ENCODE results near the gene SPATS2L.

SPATS2L gene

DNA sequence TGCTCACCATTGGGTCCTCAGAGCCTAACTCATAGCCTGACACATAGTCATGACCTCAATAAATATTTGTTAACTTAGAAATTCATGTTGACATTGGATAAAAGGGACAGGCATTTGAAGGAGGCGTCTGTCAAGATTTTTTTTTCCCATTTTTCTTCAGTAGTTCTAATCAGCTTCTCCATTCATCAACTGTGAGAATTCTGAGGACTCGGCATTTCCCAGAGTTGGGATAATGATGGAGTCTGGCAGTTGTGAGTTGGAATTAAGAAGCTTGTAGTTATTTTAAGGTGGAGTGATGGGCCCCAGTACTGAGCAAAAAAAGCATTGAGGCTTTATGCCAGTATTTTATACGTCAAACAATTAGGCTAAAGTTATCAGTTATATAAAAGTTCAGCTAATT, 4.6 kb downstream of the SPATS2L start:
- CTCF ChIA-PET = interaction anchor here (0.6 to 1.2 kb wide), 3 partner anchors 9 to 185 kb away, joined by 3 to 5 read pairs (median 3); no protein-coding TSS in a partner anchor
- TF ChIP-seq, protein P1, sequence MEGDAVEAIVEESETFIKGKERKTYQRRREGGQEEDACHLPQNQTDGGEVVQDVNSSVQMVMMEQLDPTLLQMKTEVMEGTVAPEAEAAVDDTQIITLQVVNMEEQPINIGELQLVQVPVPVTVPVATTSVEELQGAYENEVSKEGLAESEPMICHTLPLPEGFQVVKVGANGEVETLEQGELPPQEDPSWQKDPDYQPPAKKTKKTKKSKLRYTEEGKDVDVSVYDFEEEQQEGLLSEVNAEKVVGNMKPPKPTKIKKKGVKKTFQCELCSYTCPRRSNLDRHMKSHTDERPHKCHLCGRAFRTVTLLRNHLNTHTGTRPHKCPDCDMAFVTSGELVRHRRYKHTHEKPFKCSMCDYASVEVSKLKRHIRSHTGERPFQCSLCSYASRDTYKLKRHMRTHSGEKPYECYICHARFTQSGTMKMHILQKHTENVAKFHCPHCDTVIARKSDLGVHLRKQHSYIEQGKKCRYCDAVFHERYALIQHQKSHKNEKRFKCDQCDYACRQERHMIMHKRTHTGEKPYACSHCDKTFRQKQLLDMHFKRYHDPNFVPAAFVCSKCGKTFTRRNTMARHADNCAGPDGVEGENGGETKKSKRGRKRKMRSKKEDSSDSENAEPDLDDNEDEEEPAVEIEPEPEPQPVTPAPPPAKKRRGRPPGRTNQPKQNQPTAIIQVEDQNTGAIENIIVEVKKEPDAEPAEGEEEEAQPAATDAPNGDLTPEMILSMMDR (IDR thresholded peaks at IDR 0.05; ENCODE audit: insufficient read depth, low read length, missing control alignments) = no peak
- no peak overlapping the region for H3K4me3 ChIP-seq (ENCODE audit: low read depth, low read length)
- POLR2A ChIA-PET = no interaction called here
- no peak for DNase-seq (ENCODE audit: low read depth, low spot score)

DNA sequence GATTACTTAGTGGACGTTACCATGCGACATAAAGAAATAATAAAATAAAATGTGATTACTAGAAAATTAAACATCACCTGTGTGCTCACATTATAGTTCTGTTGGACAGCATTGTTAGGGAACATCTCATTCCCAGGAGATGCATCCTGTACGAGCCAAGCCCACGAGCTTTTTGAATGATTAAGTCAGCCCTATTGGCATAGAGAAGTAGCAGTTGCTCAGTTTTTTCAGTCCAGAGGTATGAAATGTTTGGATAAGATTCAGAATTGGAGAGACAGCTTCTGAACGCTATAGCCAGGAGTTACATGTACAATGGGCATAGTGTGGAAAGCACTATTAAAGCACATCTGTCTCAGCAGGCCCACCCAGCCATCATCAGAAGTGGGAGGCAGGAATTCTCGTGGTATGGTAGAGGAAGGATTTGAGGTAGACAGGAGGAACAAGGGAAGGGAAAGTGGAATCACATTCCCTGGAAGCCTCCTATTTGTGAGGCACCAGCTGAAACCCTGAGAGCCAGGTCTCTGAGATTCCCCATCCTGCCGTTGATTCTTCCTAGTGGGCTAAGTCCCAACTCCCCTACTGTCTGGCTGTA, 8.6 kb downstream of the SPATS2L start:
- ChIA-PET CTCF (interaction anchor here (0.6 to 1.5 kb wide), 5 partner anchors 22 to 336 kb away, joined by 3 read pairs; no protein-coding TSS in a partner anchor), POLR2A (no interaction called here)
- DNase-seq (ENCODE audit: low read depth, low spot score) = no peak
- TF ChIP-seq, protein P1 (IDR thresholded peaks at IDR 0.05; ENCODE audit: insufficient read depth, low read length, missing control alignments) = no peak
- H3K4me3 ChIP-seq (ENCODE audit: low read depth, low read length) = no peak overlapping the region

DNA sequence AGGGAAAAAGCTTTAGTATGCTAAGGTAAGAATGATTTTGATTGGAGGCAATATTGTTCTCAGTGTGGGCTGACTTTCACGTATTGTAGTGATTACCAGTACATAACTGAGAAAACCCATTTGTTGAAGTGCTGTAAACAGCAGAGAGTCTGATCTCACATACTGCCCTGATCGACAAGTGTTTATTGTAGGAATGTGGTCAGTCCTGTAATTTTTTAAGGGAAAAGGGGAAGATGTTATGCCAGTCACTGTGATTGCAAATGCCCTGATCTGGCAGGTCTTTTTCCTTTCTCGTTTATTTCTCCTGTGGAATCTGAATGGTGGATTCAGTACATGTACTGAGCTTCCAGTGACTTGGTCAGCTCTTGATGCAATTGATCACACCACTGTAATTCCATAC, 11.5 kb downstream of the SPATS2L start:
- TF ChIP-seq, protein P1 (IDR thresholded peaks at IDR 0.05; ENCODE audit: insufficient read depth, low read length, missing control alignments) = no peak
- H3K4me3 ChIP-seq (ENCODE audit: low read depth, low read length) = no peak overlapping the region
- DNase-seq (ENCODE audit: low read depth, low spot score) = no peak
- ChIA-PET POLR2A (no interaction called here), CTCF (no interaction called here)

DNA sequence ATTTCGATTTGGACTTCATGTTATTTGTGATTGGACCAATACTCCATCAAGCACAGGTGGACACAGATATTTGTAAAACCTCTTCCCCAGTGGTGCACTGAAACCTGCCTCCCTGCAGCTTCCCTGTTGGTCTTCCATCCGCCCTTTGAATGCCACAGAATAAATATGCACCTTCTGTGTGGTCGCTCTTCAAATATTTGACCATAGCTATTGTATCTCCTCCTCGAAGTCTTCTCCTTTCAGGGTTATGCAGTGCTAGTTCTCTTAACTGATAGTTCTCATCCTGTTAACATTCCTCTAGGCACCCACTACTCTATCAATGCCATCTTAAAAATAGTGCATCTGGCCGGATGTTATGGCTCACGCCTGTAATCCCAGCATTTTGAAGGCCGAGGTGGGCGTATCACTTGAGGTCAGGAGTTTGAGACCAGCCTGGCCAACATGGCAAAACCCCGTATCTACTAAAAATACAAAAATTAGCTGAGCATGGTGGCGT, 12.5 kb downstream of the SPATS2L start:
- H3K4me3 ChIP-seq (ENCODE audit: low read depth, low read length) = no peak overlapping the region
- POLR2A ChIA-PET = no interaction called here
- DNase-seq (ENCODE audit: low read depth, low spot score) = no peak
- TF ChIP-seq, protein P1 (IDR thresholded peaks at IDR 0.05; ENCODE audit: insufficient read depth, low read length, missing control alignments) = no peak
- CTCF ChIA-PET = interaction anchor here (0.8 to 1.2 kb wide), 5 partner anchors 8 to 332 kb away, joined by 3 to 5 read pairs (median 3); partner anchors contain the start of gene SPATS2L

DNA sequence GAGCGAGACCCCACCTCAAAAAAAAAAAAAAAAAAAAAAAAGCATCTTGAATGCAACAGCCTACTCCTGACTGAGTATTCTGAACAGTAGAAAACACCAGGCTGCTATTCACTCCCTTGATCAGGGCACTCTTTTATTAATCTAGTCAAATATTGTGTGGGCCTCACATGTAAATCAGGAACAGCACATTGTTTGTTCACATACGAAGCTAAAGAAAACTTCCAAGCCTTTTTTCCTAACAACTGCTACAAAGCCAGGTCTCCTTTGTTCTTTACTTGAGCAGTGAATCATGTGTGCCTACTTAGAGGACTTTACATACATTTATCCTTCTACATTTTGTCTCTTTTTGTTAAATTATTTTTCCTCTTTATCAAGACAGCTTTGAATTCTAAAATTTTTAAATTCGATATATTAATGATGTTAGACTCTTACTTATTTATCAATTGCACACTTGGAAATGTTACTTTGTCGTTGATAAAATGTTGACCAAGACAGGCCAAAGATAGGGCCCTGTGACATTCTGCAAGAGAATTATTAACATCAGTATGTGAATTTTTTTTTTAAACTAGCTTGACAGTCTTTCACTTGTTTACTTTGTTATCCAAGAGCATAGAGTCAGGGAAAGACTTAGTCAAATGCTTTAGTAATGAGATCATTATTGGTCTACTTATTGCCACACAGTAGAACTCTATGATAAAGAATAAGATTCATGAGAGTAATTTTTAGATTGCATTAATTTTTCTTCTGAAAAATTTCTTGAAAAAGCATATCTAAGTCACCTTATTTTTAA, 13.2 kb downstream of the SPATS2L start:
- DNase-seq (ENCODE audit: low read depth, low spot score) = no peak

More for the DNA sequence above, 13.2 kb downstream of the SPATS2L start:
- TF ChIP-seq, protein P1 (IDR thresholded peaks at IDR 0.05; ENCODE audit: insufficient read depth, low read length, missing control alignments) = no peak
- H3K4me3 ChIP-seq (ENCODE audit: low read depth, low read length) = no peak overlapping the region
- ChIA-PET POLR2A (no interaction called here), CTCF (interaction anchor here (1.1 to 1.3 kb wide), 7 partner anchors 9 to 333 kb away, joined by 3 to 5 read pairs (median 3); partner anchors contain the start of gene SPATS2L)
